Posterior vena cava (tissue), 2 donors: ENCODE results near the gene DLEC1. TPM values are rescaled to one million over a fixed set of nuclear protein-coding genes. Genes with fewer than 3 reads are reported as not detected.

Experiments
- DNase-seq: peaks from one replicate; pipeline ENCODE4 v3.0.0-alpha.2; 2020; ENCODE audit warnings: low spot score
- intact Hi-C, 2 donors: fragments of 100-400 bp; cut with DNase I; formaldehyde crosslinking; loops; one replicate each; pipeline versions ENCODE4 v1.14.1 to v1.14.2; 2022 to 2023
- long read RNA-seq, 2 donors: library from polyadenylated mRNA; unstranded; transcript quantifications; one replicate each; pipeline ENCODE4 v2.0.0, GENCODE V29; 2020 to 2021
- total RNA-seq, 2 donors: library from RNA; stranded (reverse); fragmentation: NEBNext Ultra II Directional; extraction: Animal tissue kit (Norgen Biotek cat#: 25700); gene quantifications; one replicate each; pipeline ENCODE4 v1.2.1, GENCODE V29; 2021
- donor health status: DM: yes; HTN: yes; CAD: no.
- donor health status: DM: yes; HTN: yes; CAD: no.

Gene DLEC1, protein sequence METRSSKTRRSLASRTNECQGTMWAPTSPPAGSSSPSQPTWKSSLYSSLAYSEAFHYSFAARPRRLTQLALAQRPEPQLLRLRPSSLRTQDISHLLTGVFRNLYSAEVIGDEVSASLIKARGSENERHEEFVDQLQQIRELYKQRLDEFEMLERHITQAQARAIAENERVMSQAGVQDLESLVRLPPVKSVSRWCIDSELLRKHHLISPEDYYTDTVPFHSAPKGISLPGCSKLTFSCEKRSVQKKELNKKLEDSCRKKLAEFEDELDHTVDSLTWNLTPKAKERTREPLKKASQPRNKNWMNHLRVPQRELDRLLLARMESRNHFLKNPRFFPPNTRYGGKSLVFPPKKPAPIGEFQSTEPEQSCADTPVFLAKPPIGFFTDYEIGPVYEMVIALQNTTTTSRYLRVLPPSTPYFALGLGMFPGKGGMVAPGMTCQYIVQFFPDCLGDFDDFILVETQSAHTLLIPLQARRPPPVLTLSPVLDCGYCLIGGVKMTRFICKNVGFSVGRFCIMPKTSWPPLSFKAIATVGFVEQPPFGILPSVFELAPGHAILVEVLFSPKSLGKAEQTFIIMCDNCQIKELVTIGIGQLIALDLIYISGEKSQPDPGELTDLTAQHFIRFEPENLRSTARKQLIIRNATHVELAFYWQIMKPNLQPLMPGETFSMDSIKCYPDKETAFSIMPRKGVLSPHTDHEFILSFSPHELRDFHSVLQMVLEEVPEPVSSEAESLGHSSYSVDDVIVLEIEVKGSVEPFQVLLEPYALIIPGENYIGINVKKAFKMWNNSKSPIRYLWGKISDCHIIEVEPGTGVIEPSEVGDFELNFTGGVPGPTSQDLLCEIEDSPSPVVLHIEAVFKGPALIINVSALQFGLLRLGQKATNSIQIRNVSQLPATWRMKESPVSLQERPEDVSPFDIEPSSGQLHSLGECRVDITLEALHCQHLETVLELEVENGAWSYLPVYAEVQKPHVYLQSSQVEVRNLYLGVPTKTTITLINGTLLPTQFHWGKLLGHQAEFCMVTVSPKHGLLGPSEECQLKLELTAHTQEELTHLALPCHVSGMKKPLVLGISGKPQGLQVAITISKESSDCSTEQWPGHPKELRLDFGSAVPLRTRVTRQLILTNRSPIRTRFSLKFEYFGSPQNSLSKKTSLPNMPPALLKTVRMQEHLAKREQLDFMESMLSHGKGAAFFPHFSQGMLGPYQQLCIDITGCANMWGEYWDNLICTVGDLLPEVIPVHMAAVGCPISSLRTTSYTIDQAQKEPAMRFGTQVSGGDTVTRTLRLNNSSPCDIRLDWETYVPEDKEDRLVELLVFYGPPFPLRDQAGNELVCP (N-terminal part only)
- under 1 TPM; 0.14 to 0.51 TPM for total RNA-seq
- long read RNA-seq, donor 1: 0 reads
- long read RNA-seq, donor 2: 0 reads

DNA sequence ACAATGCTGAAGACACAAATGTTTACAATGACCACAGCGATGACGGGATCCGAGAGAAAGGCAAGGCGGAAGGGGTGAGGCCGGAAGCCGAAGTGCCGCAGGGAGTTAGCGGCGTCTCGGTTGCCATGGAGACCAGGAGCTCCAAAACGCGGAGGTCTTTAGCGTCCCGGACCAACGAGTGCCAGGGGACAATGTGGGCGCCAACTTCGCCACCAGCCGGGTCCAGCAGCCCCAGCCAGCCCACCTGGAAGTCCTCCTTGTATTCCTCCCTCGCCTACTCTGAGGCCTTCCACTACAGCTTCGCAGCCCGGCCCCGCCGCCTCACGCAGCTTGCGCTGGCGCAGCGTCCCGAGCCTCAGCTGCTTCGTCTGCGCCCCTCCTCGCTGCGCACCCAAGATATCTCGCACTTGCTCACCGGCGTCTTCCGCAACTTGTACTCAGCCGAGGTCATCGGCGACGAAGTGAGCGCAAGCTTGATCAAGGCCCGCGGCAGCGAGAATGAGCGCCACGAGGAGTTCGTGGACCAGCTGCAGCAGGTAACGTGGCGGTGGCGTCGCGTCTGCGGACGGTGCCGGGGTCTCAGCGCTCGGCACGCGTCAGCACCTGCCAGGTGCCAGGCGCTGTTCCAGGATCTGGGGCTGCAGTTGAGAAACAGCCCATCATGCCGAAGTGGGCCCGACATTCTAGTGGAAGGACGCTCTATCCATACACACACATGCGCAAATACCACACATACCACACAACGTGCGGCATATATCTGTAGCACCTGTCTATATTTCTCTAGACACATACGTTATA, at the start of gene DLEC1:
Gene DLEC1 (plus strand): TSS at position 108 of the 798 bp plus-strand sequence. CDS start 18 bp downstream, at position 126.
- DNase-seq: peak; percentile 93
- intact Hi-C loops: no loop called here

DNA sequence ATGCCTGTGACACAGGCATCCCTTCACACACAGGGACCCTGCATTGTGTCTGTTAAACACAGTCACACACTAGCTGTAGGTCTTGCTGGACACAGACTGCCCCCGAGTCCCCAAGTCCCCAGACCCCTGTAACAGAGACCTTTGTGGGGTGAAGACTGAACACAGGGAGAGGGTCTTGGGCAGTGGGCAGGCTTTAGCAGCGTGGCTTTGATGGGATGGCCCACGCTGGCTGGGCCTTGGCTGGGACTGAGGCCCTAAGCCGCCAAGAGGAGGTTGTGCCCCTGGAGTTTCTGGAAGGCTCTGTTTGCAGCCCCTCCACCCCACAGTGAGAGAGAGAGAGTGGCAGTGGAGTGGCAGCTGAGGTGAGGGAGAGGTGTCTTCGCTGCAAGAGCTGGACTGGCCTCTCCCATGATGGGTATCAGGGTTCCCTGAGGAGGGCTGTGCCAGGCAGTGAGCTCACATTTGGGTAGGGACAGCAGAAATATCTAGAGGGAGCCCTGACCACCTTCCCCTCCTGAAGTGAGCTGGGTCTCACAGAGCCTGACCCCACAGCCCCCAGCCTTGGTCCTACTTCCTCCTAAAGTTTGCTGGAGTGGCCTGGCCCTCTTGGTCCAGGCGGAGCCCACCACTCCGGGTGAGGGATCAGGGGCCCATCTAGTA, 49.1 kb upstream of the DLEC1 start:
- intact Hi-C loops: no loop called here
- DNase-seq: no peak

DNA sequence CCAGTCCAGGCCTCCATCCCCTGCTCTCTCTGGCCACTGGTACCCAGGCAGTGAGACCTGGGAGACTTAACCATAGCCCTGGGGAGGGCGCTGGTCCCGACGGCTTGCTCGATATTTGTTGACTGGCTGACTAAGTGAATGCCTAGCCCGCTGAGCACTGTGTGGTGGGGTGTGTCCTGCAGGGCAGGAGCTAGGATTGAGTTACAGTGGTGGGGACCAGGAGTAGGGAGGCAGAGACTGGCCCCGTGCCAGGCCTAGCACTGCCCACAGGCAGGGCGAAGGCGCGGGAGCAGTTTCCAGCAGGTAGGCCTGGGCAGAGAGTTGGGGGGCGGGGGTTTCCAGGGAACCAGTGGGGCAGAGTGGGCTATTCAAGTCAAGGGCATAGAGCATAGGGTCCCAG, 48.5 kb upstream of the DLEC1 start, which contains the start of gene VILL:
Gene VILL (plus strand): TSS at position 260 of the 400 bp plus-strand sequence. CDS start 2,887 bp downstream, outside the sequence.
- DNase-seq: no peak
- intact Hi-C loops: no loop called here

DNA sequence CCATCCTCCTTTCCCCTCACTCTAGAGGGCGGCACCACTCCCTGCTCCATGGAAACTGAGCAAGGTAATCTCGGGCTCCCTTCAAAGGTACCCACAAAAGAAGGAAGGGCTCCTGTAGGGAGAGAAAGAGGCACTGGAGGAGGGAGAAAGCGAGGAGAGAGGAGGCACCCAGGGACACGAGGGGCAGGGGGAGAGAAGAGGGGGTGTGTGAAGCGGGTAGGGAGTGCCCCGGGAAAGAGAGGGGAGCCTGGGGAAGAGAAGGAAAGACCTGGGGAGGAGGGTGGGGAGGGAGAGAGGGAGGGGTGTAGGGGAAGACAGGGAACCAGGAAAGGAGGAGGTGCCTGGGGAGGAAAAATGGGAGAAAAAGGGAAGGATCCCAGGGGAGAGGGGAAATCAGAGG, 47.9 kb upstream of the DLEC1 start:
- no peak for DNase-seq
- intact Hi-C loops: no loop called here

DNA sequence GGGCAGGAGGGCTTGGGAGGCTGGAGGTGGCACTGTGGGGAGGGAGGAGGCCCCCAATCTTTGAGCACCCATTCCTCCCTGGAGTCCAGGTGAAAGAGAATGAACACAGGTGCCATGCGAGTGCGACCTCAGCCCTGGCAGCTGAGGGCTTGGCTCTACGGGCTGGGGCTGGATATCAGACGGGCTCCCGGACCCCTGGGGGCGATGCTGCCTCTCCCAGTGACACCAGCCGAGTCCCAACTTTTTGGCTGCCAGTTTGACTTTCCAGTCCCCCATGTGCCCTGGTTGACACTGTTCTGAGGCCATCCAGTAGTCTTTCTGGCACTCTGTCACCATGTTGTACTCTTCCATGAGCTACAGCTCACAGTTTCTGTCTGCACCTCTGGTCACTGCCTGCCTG, 47.2 kb upstream of the DLEC1 start:
- no peak for DNase-seq
- intact Hi-C loops: no loop called here

DNA sequence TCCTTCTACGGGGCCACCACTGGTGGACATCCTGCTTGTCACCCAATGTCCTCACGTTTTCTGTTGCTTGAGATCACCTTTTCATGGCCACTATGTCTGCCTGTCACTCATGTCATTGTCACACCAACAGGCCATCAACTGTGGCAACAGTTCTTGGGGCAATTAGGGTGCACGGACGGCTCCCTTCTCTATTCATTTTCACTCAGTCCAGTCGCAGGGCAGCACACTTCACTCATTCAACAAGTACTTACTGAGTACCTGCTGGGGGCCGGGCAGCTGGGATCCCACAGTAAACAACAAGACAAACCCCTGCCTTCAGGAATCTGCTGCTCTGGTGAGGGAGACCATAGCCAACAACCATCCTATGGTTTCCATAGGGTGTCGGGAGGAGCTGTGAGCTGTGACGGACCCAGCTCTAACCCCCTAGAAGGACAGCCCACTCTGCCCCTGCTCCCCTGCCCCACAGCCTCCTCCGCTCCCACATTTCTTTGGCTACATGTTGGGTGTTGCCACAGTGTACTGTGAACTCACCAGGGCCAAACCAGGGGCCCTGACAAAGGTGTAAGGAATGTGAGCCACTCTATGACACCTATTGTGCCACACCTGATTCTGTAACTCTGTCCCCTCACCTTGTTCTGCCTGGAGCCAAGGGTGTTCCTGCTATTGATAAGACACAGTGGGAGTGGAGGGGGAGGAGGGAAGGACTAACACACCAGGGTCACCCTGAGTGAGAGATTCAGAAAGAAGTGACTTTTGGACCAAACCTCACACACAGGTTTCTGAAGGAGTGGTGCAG, 46.5 kb upstream of the DLEC1 start:
- intact Hi-C loops: no loop called here
- no peak for DNase-seq

DNA sequence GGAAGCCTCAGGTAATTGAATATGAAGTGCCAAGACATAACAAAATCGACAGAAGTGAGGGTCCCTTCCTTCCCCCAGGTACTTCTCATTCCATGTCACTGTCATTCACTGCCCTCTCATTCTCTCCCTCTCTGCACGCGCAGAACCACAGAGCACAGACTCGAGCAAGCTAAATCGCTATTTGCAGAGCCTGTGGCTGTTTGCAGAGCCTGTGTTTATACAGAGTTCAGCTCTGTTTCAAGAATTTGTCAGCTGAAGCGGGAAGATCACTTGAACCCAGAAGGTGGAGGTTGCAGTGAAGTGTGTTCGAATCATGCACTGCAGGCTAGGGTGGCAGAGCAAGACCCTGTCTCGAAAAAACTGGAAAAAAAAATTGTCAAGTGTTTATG, 45.9 kb upstream of the DLEC1 start:
- intact Hi-C loops: no loop called here
- no peak for DNase-seq

DNA sequence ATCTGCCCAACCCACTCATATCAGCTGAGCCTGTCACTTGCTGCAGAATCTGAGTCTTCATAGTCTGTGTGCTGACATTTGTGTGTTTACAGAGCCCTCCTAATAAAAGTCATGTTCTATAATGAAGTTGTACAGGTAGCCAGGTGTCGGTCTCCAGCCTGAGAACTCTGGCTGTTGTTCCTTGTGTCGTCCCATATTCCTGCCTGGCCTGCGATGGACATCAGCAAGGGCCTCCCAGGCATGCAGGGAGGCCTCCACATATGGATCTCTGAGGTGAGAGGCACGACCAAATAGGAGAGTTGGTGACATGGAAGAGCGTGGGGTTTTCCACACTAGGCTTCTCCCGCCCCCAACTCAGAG, 45.6 kb upstream of the DLEC1 start:
- intact Hi-C loops: no loop called here
- no peak for DNase-seq

DNA sequence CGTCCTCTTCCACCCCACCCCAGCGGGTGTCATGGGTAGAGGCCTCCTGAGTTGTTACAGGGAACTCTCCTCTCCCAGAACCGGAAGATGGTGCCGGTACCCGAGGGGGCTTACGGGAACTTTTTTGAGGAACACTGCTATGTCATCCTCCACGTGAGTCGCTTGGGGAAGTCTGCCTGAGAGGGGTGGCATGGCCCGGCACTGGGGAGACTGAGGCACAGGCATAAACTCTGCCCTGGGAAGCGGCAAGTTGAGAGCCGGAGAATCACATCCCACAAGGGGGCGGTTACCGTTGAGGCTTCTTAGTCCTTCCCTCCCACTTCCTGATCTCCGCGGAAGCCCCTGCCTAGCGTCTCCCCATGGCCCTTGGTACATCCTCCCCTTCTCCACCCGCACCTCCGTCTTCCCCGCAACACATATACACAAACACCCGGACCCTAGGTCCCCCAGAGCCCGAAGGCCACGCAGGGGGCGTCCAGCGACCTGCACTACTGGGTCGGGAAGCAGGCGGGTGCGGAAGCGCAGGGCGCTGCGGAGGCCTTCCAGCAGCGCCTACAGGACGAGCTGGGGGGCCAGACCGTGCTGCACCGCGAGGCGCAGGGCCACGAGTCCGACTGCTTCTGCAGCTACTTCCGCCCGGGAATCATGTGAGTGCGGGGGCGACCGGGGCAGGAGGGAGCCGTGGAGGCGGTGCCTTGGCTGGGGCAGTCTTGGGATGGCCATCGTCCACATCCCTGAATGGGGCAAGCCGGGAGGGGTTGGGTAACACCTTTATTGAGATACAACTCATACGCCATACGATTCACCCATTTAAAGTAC, 45.0 kb upstream of the DLEC1 start:
- intact Hi-C loops: no loop called here
- DNase-seq: peak; percentile 95

DNA sequence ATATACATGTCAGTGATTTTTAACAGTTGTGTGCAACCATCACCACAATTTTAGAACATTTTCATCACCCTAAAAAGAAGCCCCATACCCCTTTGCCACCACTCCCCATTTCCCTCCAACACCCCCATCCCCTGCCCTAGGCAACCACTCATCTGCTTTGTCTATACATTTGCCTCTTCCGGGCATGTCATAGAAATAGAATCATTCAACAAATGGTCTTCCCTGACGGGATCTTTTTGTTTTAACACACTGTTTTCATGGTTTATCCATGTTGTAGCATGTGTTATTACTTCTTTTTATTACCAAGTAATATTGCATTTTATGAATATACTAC, 44.4 kb upstream of the DLEC1 start:
- no peak for DNase-seq
- intact Hi-C loops: no loop called here

DNA sequence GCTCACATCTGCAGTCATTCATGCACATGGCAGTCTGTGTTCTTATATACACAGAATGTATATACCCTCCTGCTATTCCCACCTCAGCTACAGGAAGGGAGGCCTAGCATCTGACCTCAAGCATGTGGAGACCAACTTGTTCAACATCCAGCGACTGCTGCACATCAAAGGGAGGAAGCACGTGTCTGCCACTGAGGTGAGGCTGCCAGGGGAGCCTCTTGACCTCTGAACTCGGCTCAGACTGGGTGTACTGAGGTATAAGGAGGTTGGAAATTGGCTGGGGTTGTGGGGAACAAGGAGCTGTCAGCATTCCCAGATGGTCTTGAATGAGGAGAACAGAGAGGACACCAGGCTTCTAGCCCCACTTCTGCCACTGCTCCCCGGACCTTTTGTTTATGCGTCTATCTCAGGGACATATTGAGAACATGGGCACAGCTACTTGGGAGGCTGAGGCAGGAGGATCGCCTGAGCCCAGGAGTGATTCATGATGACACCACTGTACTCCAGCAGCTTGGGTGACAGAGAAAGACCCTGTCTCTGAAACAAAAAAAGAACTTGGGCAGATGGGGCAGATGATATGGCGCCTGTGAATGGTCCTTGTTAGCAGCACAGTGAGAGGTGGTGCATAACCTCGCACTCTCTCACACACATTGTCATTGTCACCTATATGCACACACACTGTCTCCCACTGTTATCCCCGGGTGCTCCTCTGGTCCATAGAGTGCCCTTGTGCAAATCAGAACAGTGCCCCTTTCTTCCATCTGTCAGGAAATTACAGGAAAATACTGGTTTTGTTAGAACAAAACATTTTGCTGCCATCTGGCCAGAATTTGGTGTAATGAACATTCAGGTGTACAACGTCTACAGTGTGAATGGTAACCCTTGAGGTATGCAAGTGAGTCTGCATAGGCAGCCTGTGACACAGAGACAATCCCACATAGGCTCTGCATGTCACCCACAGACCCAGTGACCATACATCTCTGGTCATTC, 43.1 kb upstream of the DLEC1 start:
- intact Hi-C loops: no loop called here
- peak; percentile 36 for DNase-seq

DNA sequence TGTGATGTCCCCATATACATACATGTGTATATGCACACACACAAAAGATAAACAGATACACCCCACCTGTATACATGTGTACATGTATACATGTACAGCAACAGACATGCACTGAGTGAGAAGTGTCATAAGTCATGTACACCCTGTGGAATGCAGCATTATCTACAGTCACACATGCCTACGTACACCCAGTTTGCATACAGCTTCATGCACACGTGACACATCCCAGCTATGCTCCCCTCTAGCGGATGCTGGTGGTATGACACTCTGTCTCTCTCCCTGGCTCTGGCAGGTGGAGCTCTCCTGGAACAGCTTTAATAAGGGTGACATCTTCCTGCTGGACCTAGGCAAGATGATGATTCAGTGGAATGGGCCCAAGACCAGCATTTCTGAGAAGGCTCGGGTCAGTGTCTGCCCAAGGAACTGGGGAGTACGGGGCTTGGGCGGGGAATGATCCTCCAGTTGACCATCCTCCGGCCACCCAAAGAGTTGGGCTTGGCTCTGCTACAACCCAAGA, 42.2 kb upstream of the DLEC1 start:
- intact Hi-C loops: no loop called here
- DNase-seq: peak; percentile 89

DNA sequence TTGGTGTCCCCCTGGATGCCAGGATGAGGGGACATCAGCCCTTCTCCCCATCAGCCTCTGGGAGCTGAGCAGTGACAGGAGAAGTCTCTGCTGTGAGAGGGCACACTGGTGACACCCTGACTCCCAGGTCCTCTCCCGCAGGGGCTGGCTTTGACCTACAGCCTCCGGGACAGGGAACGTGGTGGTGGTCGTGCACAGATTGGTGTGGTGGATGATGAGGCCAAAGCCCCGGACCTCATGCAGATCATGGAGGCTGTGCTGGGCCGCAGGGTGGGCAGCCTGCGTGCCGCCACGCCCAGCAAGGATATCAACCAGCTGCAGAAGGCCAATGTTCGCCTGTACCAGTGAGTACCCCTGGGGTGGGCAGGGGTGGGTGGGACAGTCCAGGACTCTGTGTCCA, 41.7 kb upstream of the DLEC1 start:
- DNase-seq: peak; percentile 72
- intact Hi-C loops: no loop called here

DNA sequence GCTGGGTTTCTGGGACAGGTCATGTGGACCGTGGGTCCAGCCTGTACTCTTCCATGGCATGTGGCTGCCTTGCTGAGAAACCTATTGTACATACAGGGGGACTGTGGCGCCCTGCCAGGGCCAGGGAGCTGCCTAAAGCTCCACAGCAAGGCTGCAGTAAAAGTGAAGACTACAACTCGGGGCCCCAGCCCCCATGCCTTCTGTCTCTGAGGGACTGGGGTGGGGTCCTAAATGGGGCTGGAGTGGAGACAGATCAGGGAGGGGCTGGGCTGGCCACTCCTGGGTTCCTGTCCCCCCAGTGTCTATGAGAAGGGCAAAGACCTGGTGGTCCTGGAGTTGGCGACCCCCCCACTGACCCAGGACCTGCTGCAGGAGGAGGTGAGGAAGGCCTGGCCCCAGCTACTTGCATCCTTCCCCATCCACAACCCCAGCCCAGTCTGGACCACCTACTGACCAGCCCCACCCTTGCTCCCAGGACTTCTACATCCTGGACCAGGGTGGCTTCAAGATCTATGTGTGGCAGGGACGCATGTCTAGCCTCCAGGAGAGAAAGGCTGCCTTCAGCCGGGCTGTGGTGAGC, 41.1 kb upstream of the DLEC1 start:
- intact Hi-C loops: no loop called here
- DNase-seq: peak; percentile 78

DNA sequence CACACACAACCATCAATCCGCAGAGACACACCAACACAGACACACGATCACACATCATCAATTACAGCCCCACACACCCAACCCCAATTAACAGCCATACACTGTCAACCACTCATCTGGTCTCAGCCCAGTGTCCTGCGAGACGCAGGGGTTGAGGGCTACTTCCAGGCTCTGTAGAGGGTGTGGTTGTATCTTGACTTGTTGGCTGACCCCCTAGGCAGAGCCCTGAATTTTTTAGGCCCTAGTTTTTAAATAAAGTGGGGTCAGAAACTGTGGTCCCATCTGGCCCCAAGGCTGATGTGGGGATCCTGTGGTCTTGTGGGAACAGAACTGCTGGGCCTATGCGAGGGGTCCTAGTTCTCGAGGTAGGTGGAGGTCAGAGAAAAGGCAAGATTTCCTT, 39.2 kb upstream of the DLEC1 start:
- peak; percentile 25 for DNase-seq
- intact Hi-C loops: no loop called here
